B cell (primary cell): ENCODE measurements around the gene CHD8. TPM values are rescaled to one million over a fixed set of nuclear protein-coding genes. Genes with fewer than 3 reads are reported as not detected.

Source experiments
- ATAC-seq: fragments of 200-7000 bp; cut with Tn5 transposase; one replicate; pipeline ENCODE4 v1.10.0; 2021; ENCODE audit warnings: low read depth, mild to moderate bottlenecking, moderate number of reproducible peaks, moderate library complexity
- CTCF ChIA-PET: fragments of 350-600 bp; sonication (Branson Sonifier 250); formaldehyde crosslinking; loops from one replicate; lab custom pipeline; 2021; ENCODE audit warnings: antibody characterized with exemption, inconsistent platforms; lab: Charles Lee
- POLR2A ChIA-PET: fragments of 350-600 bp; sonication (Branson Sonifier 250); formaldehyde crosslinking; loops from one replicate; lab custom pipeline; 2021; ENCODE audit warnings: antibody characterized with exemption; lab: Charles Lee
- DNase-seq: peaks from one replicate; pipeline ENCODE4 v3.0.0; 2013
- H2AFZ ChIP-seq: 2 replicates; pipeline ENCODE4 v1.6.1; 2012; ENCODE audit warnings: mild to moderate bottlenecking, low read depth, low read length; ENCODE audit not compliant: insufficient read depth, poor library complexity, severe bottlenecking
- H3K27ac ChIP-seq, 2 donors: 1 replicate in 1 of 2; 2 replicates in 1 of 2; pipeline ENCODE4 v1.5.1; 2012 to 2013; ENCODE audit warnings: low read length in 2 of 2, mild to moderate bottlenecking in 2 of 2, moderate library complexity in 1 of 2
- H3K27me3 ChIP-seq, 4 experiments: fragments of 200-600 bp in 1 of 4; sonication (generic) in 1 of 4; replicated peaks in 1 of 4; 1 replicate in 2 of 4; 2 replicates in 2 of 4; pipeline versions ENCODE4 v1.6.1 to v1.7.0; 2013 to 2016; ENCODE audit warnings: low read length in 3 of 4, mild to moderate bottlenecking in 2 of 4, mixed read lengths in 1 of 4, moderate library complexity in 1 of 4; ENCODE audit not compliant: insufficient read depth in 4 of 4, control insufficient read depth in 3 of 4; ENCODE audit errors: control extremely low read depth in 1 of 4
- H3K36me3 ChIP-seq, 2 experiments: replicated peaks in 1 of 2; 1 replicate in 1 of 2; 2 replicates in 1 of 2; pipeline versions ENCODE4 v1.6.1 to v1.7.1; 2013; ENCODE audit warnings: low read length in 1 of 2; ENCODE audit not compliant: insufficient read depth in 2 of 2, control insufficient read depth in 1 of 2; ENCODE audit errors: control extremely low read depth in 1 of 2, extremely low read depth in 1 of 2
- H3K4me1 ChIP-seq, 2 donors: fragments of 200-600 bp in 1 of 2; sonication (generic) in 1 of 2; 1 replicate in 1 of 2; 2 replicates in 1 of 2; pipeline versions ENCODE4 v1.5.1 to v1.6.1; 2013 to 2017; ENCODE audit warnings: low read length in 2 of 2; ENCODE audit not compliant: control insufficient read depth in 2 of 2, insufficient read depth in 2 of 2
- H3K4me2 ChIP-seq: replicated peaks from 2 replicates; pipeline ENCODE3; 2012; ENCODE audit warnings: mild to moderate bottlenecking, low read depth, low read length; ENCODE audit not compliant: poor library complexity, severe bottlenecking
- H3K4me3 ChIP-seq, 5 experiments: fragments of 200-600 bp in 1 of 5; sonication (generic) in 1 of 5; 1 replicate in 3 of 5; 2 replicates in 2 of 5; pipeline versions ENCODE4 v1.5.1 to v1.7.0; 2011 to 2016; ENCODE audit warnings: low read length in 4 of 5, mild to moderate bottlenecking in 4 of 5, low read depth in 2 of 5, control low read depth in 1 of 5, moderate library complexity in 1 of 5; ENCODE audit not compliant: insufficient read depth in 1 of 5; ENCODE audit errors: control extremely low read depth in 1 of 5, extremely low read depth in 1 of 5
- H3K79me2 ChIP-seq: fragments of 200-600 bp; sonication (generic); one replicate; pipeline ENCODE4 v1.6.0; 2016; ENCODE audit warnings: low read length; ENCODE audit not compliant: control insufficient read depth, insufficient read depth
- H3K9ac ChIP-seq: fragments of 200-600 bp; sonication (generic); 2 replicates; pipeline ENCODE4 v1.6.1; 2017; ENCODE audit warnings: mild to moderate bottlenecking, low read length, moderate library complexity
- H3K9me3 ChIP-seq, 3 donors: one replicate each; pipeline versions ENCODE4 v1.6.1 to v1.7.1; 2013; ENCODE audit warnings: low read length in 2 of 3; ENCODE audit not compliant: control insufficient read depth in 2 of 3, insufficient read depth in 1 of 3; ENCODE audit errors: control extremely low read depth in 1 of 3
- H4K20me1 ChIP-seq: 2 replicates; pipeline ENCODE4 v1.6.0; 2012; ENCODE audit warnings: mild to moderate bottlenecking, low read length; ENCODE audit not compliant: insufficient read depth, control insufficient read depth, poor library complexity, severe bottlenecking
- H3K27ac Mint-ChIP-seq: one replicate; pipeline ENCODE4 v1.8.0; 2021; ENCODE audit warnings: mixed read lengths
- H3K27me3 Mint-ChIP-seq: one replicate; pipeline ENCODE4 v1.8.0; 2021; ENCODE audit warnings: mixed read lengths
- H3K4me1 Mint-ChIP-seq: one replicate; pipeline ENCODE4 v1.8.0; 2021; ENCODE audit warnings: mixed read lengths
- H3K4me3 Mint-ChIP-seq: one replicate; pipeline ENCODE4 v1.8.0; 2021; ENCODE audit warnings: mixed read lengths
- H3K9me3 Mint-ChIP-seq: one replicate; pipeline ENCODE4 v1.8.0; 2022; ENCODE audit warnings: mixed read lengths; ENCODE audit not compliant: insufficient read depth
- EZH2 ChIP-seq: IDR thresholded peaks from 2 replicates; pipeline ENCODE4 v1.6.1; 2012; ENCODE audit warnings: borderline replicate concordance, low read depth, mild to moderate bottlenecking, moderate library complexity, low read length; ENCODE audit not compliant: insufficient read depth, poor library complexity, severe bottlenecking
- WGBS: methylation state at CpG from one replicate; pipeline ENCODE4 v1.1.5; 2013; ENCODE audit warnings: missing lambda C conversion rate; ENCODE audit not compliant: insufficient coverage; 5-methylcytosine and 5-hydroxymethylcytosine counted together
- intact Hi-C: fragments of 100-400 bp; cut with micrococcal nuclease; formaldehyde crosslinking; loops from one replicate; pipeline ENCODE4 v1.10.0; 2022
- polyA plus RNA-seq: library from polyadenylated mRNA; depleted of rRNA; stranded (reverse); fragments of >200 nt; gene quantifications from 2 replicates; pipeline ENCODE4 v1.2.3, GENCODE V29; 2012
- total RNA-seq, 2 donors: library from RNA; stranded (reverse); fragments of 120-200 nt in 1 of 2; gene quantifications; 1 replicate in 1 of 2; 2 replicates in 1 of 2; pipeline versions ENCODE4 v1.2.3 to v1.2.4, GENCODE V29; 2013 to 2022
- TF ChIP-seq, protein P1 (sequence below): fragments of 200-600 bp; IDR thresholded peaks from one replicate; pipeline ENCODE4 v1.8.0; 2022; ENCODE audit warnings: antibody characterized with exemption, mild to moderate bottlenecking

CHD8 gene
- total and polyA plus RNA-seq, 2 donors (not counting 1 experiment from before 2014, with no cell fraction given): 43.5 to 155 TPM

DNA sequence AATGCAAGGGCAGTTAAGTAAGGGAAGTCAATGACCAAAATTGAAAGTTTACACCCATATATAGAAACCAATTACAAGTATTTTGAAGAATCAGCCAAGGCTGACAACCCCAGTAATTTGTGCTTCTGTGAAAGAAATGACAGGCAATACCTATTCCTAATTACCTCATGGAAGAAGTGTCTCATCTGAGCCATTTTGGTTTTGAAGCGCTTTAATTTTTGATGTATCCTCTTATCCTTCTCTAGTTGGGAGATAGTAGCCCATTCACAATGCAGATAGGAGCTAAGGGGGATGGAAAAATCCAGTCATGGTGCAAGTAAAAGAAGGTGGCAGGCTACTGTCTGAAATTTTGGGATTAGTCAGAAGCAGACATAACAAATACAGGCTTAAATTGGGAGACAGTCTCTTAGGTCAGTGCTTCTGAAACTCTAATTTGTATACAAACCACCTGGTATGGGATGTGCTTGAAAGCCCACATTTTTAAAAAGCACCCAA lies 41.7 kb downstream of the CHD8 start:
- Histone ChIP-seq H3K4me2 (no peak overlapping the region), H4K20me1 (peaks cover 7% of the 10 kb centered on the region), H3K4me1 (no peaks in the 10 kb centered on the region), H3K9ac (no peak overlapping the region), H3K27me3 (no peaks in the 10 kb centered on the region), H3K36me3 (peaks cover 30 to 72% of the 10 kb centered on the region in 2 experiments), H3K4me3 (no peak overlapping the region), H3K79me2 (no peaks in the 10 kb centered on the region), H3K9me3 (no peaks in the 10 kb centered on the region), H3K27ac (no peak overlapping the region), H2AFZ (no peak overlapping the region)
- ChIA-PET CTCF (no interaction called here), POLR2A (interaction anchor here (0.5 kb wide), 1 partner anchor 31 kb away, joined by 7 read pairs; no protein-coding TSS in a partner anchor)
- Mint-ChIP-seq H3K4me1 (no peaks in the 10 kb centered on the region), H3K27ac (no peak overlapping the region), H3K4me3 (no peak overlapping the region), H3K27me3 (no peaks in the 10 kb centered on the region), H3K9me3 (no peaks in the 10 kb centered on the region)
- DNase-seq (no peak), ATAC-seq (no peak)
- intact Hi-C loops: no loop called here
- WGBS: no CpG with 5 or more reads among the region's 1 CpG
- TF ChIP-seq EZH2: no peak
- TF ChIP-seq, protein P1, sequence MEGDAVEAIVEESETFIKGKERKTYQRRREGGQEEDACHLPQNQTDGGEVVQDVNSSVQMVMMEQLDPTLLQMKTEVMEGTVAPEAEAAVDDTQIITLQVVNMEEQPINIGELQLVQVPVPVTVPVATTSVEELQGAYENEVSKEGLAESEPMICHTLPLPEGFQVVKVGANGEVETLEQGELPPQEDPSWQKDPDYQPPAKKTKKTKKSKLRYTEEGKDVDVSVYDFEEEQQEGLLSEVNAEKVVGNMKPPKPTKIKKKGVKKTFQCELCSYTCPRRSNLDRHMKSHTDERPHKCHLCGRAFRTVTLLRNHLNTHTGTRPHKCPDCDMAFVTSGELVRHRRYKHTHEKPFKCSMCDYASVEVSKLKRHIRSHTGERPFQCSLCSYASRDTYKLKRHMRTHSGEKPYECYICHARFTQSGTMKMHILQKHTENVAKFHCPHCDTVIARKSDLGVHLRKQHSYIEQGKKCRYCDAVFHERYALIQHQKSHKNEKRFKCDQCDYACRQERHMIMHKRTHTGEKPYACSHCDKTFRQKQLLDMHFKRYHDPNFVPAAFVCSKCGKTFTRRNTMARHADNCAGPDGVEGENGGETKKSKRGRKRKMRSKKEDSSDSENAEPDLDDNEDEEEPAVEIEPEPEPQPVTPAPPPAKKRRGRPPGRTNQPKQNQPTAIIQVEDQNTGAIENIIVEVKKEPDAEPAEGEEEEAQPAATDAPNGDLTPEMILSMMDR: no peak

- H3K27ac Mint-ChIP-seq: no peak overlapping the region
Measured at GRCh38 chr14:21408147-21408546, 47.8 kb downstream of the CHD8 start.

More at GRCh38 chr14:21408147-21408546, 47.8 kb downstream of the CHD8 start:
- Mint-ChIP-seq H3K4me3 (no peak overlapping the region), H3K9me3 (no peaks in the 10 kb centered on the region), H3K27me3 (no peaks in the 10 kb centered on the region), H3K4me1 (no peaks in the 10 kb centered on the region)
- H3K27ac ChIP-seq: no peak overlapping the region
- no peaks in the 10 kb centered on the region for H3K4me1 ChIP-seq
- no peaks in the 10 kb centered on the region for H3K27me3 ChIP-seq
- no peak overlapping the region for H2AFZ ChIP-seq
- H3K9me3 ChIP-seq: no peaks in the 10 kb centered on the region
- no peak overlapping the region for H3K9ac ChIP-seq
- no peak for DNase-seq
- H3K79me2 ChIP-seq: no peaks in the 10 kb centered on the region
- 100% methylated on average over 3 of the region's 3 CpGs for WGBS
- no peak for ATAC-seq
- no peak for TF ChIP-seq EZH2
- POLR2A ChIA-PET: no interaction called here
- H3K4me2 ChIP-seq: no peak overlapping the region
- intact Hi-C loops: no loop called here
- H3K36me3 ChIP-seq: peaks cover 24 to 90% of the 10 kb centered on the region in 2 experiments
- H4K20me1 ChIP-seq: no peaks in the 10 kb centered on the region
- CTCF ChIA-PET: no interaction called here
- no peak overlapping the region for H3K4me3 ChIP-seq
